Measurements from ENCODE around the gene HDDC3.
A peak's percentile ranks its signal among the peaks of the same experiment; 100 is the strongest.

HDDC3 gene

GRCh38 chr15:90889736-90890456, 42.5 kb downstream of the HDDC3 start:
- DNase-seq: no peak

GRCh38 chr15:90889313-90889730, 43.0 kb downstream of the HDDC3 start:
- no peak for DNase-seq

- DNase-seq: no peak
Observed at GRCh38 chr15:90887037-90887481, 45.3 kb downstream of the HDDC3 start.

- DNase-seq: no peak
Observed at GRCh38 chr15:90886291-90886614, 46.1 kb downstream of the HDDC3 start.

- peak; percentile 41 to 51 for DNase-seq
Observed at GRCh38 chr15:90885432-90886290, 46.7 kb downstream of the HDDC3 start.

GRCh38 chr15:90884719-90885431, 47.5 kb downstream of the HDDC3 start:
- no peak for DNase-seq

- no peak for DNase-seq
Observed at GRCh38 chr15:90883976-90884718, 48.2 kb downstream of the HDDC3 start, which contains the start of gene FES. FES (plus strand) TSS chr15:90884504; CDS start chr15:90885046, 542 bp downstream.

GRCh38 chr15:90883526-90883975, 48.8 kb downstream of the HDDC3 start:
- DNase-seq: no peak

- DNase-seq: no peak
Observed at GRCh38 chr15:90882781-90883525, 49.4 kb downstream of the HDDC3 start.

GRCh38 chr15:90881978-90882721, 50.2 kb downstream of the HDDC3 start:
- DNase-seq: no peak

GRCh38 chr15:90881181-90881977, 51.0 kb downstream of the HDDC3 start:
- no peak for DNase-seq

- DNase-seq: no peak
Observed at GRCh38 chr15:90880381-90881145, 51.8 kb downstream of the HDDC3 start.
